Stimulated activated CD8-positive, alpha-beta memory T cell treated with anti-CD3 and anti-CD28 coated beads, Interleukin-4, amount 100 ng/mL, for 24 hours (primary cell): ENCODE data around the gene DMRT2.

ENCODE experiments used
- DNase-seq: peaks from one replicate; pipeline ENCODE4 v3.0.0-alpha.2; 2020; ENCODE audit warnings: low read depth

The DMRT2 gene

GRCh38 chr9:1094749-1095148 is 44.6 kb downstream of the DMRT2 start:
- no peak for DNase-seq

- no peak for DNase-seq
Measured at GRCh38 chr9:1096155-1096964, 46.2 kb downstream of the DMRT2 start.

- DNase-seq: no peak
Measured at GRCh38 chr9:1098551-1098950, 48.4 kb downstream of the DMRT2 start.

- DNase-seq: no peak
Measured at GRCh38 chr9:1100201-1100600, 50.0 kb downstream of the DMRT2 start.

GRCh38 chr9:1100945-1101344 is 50.8 kb downstream of the DMRT2 start:
- no peak for DNase-seq

- DNase-seq: no peak
Measured at GRCh38 chr9:1101846-1102641, 51.9 kb downstream of the DMRT2 start.

- DNase-seq: no peak
Measured at GRCh38 chr9:1102642-1102970, 52.4 kb downstream of the DMRT2 start.
